ENCODE data around the gene TXNDC11.

TXNDC11 gene

DNA sequence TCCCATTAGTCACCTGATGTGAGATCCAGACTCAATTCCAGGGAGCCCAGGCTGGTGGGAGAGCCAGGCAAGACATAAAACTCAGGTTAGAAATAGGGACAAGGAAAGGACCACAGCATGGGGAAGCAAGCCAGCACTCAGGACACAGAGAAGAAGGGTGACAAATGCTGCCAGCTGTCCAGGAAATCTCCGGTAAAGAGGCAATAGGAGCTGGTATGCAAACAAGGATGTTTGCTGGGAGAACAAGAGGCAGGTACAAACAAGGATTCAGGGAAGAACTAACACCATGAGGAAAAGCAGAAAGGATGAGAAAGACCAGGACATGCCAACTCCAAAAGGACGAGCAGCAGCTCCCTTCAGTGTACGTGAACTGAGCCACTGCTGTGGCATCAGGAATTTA, 10.2 kb upstream of the TXNDC11 start:
- no peak for DNase-seq

DNA sequence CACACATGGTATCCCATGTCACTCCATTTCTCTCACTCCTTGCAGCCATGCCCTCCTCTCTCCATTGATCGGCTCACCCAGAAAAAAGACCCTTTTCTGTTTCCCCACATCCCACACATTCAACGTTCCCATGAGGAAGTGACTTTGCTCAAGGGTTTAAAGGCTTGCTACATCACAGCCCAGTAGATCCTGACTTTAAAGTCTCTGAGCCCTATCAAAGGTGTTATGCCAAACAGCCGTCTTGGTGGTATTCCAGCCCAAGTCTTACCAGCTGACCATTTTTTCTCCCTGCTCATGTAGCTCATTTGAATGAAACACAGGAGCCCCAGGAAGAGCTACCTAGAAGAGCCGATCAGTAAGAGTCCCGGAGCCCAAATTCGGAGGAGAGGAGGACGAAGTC, 7.4 kb upstream of the TXNDC11 start:
- DNase-seq, result no peak

DNA sequence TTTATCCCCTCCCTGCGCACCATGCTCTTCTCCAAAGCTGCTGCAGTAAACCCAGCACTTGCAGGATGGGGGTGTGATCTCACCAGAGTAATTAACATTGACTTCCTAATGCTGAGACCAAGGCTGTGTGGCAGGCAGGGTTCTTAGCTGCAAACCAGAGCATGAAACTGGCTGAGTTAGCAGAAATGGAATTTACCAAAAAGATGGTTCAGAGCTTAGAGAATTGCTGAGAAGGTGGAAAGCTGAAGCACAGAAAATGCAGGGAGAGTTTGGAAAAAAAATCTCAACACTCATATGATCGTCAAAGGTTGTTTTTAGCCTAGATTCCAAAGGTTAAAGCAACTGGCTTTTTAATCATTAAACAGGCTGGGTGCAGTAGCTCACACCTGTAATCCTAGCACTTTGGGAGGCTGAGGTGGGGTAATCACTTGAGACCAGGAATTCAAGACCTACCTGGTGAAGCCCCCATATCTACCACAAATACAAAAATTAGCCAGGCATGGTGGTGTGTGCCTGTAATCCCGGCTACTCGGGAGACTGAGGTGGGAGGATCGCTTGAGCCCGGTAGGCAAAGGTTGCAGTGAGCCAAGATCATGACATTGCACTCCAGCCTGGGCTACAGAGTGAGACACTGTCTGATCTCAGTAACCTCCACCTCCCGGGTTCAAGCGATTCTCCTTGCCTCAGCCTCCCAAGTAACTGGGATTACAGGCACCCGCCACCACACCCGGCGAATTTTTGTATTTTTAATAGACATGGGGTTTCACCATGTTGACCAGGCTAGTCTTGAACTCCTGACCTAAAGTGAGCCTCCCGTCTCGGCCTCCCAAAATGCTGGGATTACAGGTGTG, 6.0 kb upstream of the TXNDC11 start:
- no peak for DNase-seq

DNA sequence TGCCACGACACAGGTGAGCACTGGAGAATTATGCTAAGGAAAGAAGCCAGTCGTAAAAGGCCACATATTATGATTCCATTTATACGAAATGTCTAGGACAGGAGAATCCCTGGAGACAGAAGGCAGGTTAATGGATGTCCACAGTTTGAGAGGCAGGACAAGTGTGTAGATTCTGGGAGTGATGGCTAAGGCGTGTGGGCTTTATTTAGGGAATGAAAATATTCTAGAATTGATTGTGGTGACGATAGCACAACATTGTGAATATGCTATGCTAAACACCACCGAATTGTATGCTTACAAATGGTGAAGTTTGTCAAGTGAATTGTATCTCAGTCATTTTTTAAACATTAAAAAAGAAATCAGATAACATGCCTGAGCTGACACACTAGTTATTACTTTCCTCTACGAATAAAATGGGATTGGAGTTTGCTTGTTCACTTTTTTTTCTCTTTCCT, 5.3 kb upstream of the TXNDC11 start:
- DNase-seq, result no peak

DNA sequence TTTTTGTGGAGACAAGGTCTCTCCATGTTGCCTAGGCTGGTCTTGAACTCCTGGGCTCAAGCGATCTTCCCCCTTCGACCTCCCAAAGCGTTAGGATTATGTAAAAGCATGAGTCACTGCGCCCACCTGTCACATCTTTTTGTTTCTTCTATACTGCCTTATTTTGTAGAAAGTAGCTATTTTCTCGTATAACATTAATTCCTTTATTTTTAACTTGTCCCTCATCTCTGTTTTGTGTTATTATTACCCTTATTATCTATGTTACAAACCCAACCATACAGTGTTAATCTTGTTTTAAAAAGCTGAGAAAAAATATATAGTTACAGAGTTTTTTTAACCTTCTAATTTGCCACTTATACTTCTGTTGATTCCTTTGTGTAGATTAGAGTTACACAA, 1.4 kb upstream of the TXNDC11 start:
- no peak for DNase-seq

DNA sequence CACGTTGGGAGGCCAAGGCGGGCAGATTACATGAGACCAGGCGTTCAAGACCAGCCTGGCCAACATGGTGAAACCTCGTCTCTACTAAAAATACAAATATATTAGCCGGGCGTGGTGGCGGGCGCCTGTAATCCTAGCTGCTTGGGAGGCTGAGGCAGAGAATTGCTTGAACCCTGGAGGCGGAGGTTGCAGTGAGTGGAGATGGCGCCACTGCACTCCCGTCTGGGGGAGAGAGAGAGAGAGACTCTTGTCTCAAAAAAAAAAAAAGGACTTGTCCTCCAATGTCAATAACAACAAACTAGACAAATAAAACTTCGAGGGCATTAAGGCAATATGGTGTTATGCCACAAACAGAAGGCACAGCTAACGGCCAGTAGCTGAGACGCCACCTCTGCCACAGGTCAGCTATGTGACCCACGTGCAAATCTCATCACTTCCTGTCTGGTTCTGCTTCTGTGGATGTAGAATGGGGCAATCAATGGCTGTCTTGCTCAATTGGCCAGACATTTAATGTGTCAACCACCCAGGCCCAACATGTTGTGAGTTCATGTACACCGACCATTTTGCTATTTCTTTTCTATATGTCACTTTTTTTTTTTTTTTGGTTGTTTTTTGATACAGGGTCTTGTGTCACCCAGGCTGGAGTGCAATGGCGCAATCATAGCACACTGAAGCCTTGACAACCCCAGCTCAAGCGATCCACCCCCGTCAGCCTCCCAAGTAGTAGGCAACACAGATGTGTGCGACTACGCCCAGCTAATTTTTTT, 834 bp upstream of the TXNDC11 start:
- DNase-seq, result peak; percentile 90 to 94 (median 93)

DNA sequence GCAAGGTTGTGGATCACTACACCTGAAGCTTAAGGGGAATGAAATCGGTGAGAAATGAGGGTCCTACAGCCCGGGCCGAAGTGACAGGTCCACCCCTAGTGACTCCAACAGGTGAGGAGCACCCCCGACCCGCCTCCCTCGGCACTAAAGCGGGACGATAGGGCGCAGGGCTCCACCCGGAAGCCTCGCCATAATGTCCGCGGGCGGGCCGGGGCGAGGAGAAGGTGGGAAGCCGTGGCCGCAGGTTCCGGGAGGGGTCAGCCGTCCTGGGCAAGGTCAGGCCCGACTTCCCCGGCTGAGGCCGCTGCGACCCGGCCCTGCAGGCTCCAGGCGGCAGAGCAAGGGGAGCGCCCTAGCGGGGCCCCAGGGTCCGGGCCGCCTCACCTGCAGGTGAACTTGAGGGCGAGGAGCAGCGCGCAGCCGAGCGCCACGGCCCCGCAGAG, 543 bp downstream of the TXNDC11 start:
- peak; percentile 33 to 66 (median 40) for DNase-seq

DNA sequence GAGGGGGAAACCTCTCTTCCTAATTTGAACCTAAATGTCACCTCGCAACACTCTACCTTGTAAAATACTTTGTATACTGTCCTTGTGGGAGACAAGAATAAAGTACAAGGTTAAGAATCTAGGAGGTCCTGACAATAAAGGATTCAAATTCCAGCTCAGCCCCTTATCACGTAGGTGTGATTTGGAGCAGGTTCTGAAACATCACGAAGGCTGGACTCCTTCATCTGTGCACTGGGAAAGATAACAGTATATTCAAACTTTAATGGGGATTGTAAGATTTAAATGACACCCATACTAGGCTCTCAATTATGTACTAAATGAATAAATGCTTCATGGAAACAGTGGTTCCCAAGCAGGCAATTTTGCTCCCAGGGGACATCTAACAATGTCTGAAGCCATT, 2.1 kb downstream of the TXNDC11 start:
- no peak for DNase-seq

DNA sequence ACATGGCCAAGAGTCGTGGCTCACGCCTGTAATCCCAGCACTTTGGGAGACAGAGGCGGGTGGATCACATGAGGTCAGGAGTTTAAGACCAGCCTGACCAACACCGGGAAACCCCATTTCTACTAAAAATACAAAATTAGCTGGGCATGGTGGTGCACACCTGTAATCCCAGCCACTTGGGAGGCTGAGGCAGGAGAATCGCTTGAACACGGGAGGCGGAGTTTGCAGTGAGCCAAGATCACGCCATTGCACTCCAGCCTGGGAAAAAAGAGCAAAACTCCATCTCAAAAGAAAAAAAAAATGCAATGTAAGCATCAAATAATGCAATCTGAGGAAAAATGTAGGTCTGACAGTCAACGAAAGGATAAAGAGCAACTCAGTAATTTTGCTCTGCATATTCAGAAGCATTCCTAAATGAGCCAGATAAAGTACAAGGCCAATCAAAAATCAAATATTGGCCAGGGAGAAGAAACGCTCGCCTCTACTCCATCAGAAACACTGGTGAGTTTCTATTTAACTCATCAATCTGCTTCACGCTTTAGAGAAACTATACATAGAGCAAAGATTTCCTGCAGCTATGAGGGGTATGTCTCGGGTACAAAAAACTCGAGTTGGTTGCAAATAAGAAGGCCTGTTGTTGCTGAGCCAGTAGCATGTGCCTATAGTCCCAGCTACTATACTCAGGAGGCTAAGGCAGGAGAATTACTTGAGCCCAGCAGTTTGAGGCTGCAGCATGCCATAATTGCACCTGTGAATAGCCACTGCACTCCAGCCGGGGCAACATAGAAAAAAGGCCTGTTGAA, 3.7 kb downstream of the TXNDC11 start:
- DNase-seq, result no peak

DNA sequence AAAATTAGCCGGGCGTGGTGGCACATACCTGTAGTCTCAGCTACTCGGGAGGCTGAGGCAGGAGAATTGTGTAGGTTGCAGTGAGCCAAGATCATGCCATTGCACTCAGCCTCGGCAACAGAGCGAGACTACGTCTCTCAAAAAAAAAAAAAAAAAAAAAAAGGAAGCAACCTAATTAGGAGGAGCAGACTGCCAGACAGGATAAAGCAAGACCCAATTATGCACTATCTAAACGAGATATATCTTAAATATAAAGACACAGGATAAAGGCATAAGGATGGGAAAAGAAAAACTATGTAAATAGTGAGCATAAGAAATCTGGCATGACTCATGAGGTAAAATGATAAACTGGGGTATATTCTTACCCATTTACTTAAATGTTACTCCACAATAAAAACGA, 4.9 kb downstream of the TXNDC11 start:
- peak in 1 of 3 donors; percentile 24 for DNase-seq

DNA sequence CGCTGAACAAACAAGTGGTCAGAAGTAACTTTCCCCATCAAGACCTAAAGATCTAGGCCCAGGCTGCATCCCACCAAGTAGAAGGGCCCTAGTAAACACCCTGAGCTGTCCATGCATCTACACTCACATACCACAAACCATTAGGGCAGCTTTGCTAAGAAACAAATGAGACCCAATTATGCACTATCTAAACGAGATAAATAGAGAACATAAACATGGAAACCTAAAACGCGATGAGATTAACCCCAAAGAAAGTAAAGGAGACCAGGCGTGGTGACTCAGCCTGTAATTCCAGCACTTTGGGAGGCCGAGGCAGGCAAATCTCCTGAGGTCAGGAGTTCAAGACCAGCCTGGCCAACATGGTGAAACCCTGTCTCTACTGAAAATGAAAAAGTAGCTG, 5.8 kb downstream of the TXNDC11 start:
- no peak for DNase-seq

DNA sequence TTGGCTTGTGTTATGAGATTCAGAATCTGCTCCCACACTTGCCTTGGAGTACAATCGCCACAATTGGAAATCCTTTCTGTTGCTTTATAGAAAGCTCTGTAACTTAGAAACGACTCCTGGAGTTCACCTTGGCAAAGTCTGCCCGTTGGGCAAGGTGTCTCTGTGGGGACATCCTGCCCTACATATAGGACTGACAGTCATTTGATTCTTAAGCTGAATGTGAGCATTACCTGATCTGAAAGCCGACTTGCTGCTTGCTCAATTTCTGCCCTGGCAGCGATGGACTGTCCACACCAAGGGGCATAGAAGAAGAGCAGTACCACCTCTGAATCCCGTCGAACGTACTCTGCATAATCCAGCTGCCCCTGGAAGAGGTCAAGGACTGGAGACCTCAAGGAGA, 6.9 kb downstream of the TXNDC11 start:
- DNase-seq, result no peak

DNA sequence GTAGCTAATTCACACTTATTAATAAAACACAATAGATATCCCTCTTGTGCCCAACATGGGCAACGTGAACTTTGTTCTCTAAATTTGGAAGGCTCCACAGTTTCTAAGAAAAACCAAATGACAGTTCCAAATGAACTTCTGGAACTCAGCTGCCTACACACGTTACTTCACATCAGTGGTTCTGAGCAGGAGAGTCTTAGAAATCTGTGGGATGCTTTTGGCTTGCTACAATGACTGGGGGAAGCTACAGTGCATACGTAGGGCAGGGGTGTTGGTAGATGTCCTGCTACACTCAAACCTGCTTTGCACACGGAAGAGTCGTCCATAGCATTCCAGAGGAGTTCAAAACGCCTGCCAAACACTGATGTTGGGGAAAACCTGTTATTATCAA, 8.0 kb downstream of the TXNDC11 start:
- no peak for DNase-seq

DNA sequence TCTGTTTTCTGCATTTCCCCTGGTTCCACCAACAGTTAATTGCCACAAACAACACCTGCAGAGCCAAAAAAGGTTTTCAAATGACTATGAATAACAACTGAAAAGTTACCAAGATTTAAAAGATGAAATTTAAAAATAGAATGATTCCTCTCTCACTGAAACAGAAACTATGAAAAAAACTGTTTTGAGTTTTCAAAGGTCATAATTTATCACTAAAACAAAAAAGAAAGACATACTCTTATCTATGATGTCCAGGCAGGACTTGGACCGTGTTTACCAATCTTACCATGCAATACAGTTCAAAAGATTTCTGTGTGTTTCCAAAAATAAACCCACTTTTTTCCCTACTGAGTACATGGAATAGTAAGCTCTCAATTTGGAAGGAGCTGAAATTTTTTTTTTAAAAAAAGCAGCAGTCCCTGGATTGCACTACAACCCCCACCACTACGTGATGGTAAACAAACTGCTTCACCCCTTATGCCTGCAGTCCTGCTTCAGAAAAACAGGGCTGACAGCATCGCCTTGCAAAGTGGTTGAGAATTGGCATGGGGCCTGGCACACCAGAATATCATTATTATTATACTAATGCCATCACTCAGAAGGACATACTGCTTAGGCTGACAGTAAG, 8.5 kb downstream of the TXNDC11 start:
- no peak for DNase-seq

DNA sequence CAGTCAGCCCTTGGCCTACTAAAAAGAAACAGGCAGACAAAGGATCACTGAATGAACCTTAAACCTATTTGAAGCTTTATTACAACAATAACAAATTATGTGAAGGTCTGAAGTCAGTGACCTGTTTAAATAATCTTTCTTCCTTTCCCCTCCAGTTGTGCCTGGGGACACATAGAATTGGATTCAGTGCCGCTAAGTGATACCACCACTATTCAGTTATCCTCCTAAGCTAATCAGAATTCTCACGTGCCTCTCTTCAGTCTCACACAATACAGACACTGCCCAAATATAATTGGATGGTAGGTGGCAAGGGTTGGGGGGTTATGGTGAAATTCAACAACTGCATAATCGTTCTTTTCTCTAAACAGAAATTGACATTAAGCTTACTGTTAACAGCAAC, 11.4 kb downstream of the TXNDC11 start:
- no peak for DNase-seq

DNA sequence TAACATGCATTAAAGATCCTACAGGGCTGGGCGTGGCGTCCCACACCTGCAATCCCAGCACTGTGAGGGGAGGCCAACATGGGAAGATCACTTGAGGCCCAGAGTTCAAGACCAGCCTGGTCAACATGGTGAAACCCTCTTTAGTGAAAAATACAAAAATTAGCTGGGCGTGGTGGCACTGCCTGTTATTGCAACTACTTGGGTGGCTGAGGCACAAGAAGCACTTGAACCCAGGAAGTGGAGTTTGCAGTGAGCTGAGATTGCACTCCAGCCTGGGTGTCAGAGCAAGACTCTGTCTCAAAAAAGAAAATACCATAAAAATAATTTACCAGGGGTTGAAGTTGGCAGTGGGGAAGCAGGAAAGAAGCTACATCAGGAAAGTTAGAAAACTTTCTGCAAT, 12.9 kb downstream of the TXNDC11 start:
- DNase-seq, result no peak

DNA sequence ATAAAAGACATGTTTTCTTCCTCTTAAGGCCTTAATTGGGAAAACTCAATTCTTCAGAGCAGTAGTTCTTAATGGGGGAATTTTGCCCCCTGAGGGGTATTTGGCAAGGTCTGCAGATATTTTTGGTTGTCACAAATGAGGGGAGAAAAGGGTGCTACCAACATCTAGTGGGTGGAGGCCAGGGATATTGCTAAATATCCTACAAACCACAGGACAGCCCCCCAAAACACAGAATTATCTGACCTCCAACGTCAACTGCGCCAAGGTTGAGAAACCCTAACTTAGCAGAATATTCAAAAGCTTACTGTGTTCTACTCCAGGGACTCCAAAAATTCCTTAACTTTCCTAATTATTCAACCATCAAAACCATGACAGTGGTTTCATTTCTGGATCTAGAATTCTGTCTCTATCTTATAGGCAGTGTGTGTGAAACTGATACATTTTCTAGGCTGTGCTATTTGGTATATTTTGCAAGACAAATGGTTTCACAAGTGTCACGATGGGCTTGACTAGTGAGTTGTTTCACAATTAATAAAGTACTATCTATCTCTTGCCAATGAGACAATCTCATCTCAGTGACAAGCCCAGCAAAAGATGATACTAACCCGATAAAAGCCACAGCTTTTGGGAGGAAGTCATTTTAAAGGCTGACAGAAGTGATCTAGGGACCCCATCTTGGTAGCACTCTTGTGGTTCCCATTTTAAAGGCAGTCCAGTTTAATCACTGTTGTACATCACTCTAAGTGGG, 14.7 kb downstream of the TXNDC11 start:
- peak; percentile 48 to 77 (median 62) for DNase-seq

DNA sequence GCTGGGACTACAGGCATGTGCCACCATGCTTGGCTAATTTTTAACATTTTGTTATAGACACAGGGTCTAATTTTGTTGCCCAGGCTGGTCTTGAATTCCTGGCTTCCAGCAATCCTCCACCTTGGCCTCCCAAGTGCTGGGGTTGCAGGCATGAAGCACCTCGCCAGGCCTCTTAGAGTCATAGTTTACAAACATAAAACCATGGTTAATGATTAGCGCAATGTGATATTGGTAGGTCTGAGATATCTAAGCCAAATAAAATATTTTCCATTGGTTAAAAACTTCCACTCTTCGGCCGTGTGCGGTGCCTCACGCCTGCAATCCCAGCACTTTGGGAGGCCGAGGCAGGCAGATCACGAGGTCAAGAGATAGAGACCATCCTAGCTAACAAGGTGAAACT, 16.6 kb downstream of the TXNDC11 start:
- no peak for DNase-seq

DNA sequence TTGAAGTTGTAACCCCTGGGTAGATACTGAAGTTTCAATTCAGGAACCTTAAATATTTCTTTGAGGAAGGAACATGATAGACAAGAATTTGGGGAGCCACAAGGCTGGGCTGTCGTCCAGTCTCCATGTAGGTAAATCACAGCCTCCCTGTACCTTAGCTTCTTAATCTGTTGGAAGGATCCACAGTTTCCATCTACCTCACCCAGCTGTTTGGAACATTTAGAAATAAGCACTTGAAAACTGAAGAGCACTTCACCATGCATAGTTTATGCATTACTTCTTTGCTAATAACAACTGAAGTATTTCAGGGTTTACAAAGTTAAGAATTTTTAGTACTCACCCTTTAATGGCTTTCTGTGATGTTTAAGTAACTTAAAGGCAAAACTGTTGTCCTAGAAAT, 17.2 kb downstream of the TXNDC11 start:
- DNase-seq, result no peak

DNA sequence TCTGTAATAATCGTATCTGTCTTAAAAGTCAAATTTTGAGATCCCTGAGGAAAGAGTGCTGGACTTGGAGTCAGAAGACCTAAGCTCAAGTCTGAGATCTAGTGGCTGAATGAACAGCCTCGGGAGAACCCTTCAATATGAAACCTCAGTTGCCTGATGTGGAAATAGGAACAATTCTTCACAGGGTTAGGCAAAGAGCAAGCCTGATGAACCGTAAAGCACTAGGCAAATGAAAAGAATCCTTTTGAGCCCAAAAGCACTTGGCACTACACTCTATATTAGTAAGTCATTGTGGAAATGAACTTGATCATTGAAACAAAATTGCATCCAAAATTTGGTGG, 20.2 kb downstream of the TXNDC11 start:
- no peak for DNase-seq

DNA sequence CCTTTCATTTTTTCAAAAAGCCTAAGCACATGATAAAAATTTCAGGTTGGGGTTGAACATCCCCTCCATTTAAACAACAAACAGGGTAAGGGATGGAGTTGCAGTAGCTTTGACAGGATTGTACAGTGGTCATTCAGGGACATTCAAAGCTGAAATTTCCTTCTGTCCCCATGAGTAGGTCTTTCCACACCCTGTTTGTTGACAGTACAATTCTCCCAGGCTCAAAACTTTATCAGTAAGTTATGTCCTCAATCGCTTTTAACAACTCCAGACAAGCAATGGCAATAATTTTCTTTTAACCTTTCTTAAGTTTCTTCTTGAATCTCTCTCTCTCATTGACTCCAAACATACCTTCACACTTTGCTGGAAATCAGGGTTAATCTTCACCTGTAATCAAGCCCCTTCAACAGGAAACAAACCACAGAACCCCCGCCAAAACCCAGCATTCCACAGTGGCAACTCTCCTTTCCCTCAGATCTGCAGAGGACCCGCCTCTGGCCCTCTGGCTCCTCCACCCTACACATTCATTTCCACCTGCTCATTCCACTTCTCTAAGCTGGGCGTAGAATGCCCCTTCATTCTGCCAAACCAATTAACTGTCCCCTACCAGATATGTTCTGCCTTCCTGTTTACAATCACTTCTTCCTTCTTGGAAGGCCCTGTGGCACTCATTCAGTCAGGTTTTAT, 20.7 kb downstream of the TXNDC11 start:
- no peak for DNase-seq

DNA sequence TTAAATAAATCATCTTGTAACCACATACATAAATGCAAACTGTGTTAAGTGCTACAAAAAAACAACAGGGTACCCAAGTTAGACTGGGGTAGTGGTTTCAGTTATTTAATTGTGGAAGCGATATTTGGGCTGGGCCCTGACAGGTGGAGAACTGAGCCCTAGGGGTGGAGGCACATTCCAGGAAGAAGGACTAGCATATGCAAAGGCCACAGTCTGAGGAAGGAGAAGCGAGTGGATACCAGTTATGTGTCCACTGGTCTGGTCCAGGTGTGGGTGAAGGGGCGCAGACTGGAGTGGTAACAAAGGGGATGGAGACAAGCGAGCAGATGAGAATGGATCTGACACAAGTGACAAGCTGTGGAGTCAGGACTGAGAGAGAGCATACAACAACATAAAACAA, 22.9 kb downstream of the TXNDC11 start:
- no peak for DNase-seq

Measured in suppressor macrophage treated with lipopolysaccharide for 1 hour (primary cell).